ENCODE data around the gene CRX. TPM values are rescaled to one million over a fixed set of nuclear protein-coding genes. Genes with fewer than 3 reads are reported as not detected.

Gene CRX
- total RNA-seq, 1 experiment from 2014 or later: not detected

DNA sequence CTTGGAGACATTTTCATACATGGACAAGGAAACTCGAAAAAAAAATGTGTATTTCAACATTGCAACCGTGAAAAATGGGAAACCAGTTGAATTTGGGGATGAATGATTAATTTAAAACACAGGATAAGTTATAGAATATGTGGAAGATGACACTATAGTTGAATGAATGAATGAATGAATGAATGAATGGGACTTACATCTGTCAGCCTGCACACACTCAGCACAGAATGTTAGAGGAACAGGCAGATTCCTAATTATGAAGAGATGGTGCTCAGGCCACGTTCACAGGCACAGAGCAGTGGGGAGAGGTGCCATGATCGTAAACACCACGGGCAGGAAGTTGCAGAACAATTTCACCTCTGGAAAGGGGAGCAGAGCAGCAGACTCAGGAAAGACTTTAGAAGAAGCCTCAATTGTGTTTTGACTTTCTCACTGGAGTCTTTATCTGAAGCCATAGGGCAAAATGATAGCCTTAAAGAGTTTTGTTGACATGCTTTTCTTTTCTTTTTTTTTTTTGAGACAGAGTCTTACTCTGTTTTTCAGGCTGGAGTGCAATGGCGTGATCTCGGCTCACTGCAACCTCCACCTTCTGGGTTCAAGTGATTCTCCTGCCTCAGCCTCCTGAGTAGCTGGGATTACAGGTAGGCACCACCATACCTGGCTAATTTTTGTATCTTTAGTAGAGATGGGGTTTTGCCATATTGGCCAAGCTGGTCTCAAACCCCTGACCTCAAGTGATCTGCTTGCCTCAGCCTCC is 69.3 kb downstream of the CRX start:
- intact Hi-C loops (cut with micrococcal nuclease): no loop called here
- Mint-ChIP-seq H3K9me3 (ENCODE audit: unreplicated experiment) (peaks cover 6% of the 10 kb centered on the region), H3K27ac (ENCODE audit: low read depth, unreplicated experiment) (no peak overlapping the region), H3K4me3 (ENCODE audit: unreplicated experiment) (no peak overlapping the region), H3K27me3 (ENCODE audit: insufficient read depth, unreplicated experiment) (peaks cover 27% of the 10 kb centered on the region), H3K4me1 (ENCODE audit: insufficient read depth, unreplicated experiment) (no peaks in the 10 kb centered on the region), H3K36me3 (ENCODE audit: insufficient read depth, unreplicated experiment) (no peaks in the 10 kb centered on the region)
- POLR2A ChIA-PET: no interaction called here
- DNase-seq (ENCODE audit: unreplicated experiment): no peak
- BruUV-seq (replicated peaks): no TSS peak
- CTCF ChIA-PET: no interaction called here
- TF ChIP-seq, protein P1, sequence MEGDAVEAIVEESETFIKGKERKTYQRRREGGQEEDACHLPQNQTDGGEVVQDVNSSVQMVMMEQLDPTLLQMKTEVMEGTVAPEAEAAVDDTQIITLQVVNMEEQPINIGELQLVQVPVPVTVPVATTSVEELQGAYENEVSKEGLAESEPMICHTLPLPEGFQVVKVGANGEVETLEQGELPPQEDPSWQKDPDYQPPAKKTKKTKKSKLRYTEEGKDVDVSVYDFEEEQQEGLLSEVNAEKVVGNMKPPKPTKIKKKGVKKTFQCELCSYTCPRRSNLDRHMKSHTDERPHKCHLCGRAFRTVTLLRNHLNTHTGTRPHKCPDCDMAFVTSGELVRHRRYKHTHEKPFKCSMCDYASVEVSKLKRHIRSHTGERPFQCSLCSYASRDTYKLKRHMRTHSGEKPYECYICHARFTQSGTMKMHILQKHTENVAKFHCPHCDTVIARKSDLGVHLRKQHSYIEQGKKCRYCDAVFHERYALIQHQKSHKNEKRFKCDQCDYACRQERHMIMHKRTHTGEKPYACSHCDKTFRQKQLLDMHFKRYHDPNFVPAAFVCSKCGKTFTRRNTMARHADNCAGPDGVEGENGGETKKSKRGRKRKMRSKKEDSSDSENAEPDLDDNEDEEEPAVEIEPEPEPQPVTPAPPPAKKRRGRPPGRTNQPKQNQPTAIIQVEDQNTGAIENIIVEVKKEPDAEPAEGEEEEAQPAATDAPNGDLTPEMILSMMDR (IDR thresholded peaks at IDR 0.05; ENCODE audit: unreplicated experiment): no peak

DNA sequence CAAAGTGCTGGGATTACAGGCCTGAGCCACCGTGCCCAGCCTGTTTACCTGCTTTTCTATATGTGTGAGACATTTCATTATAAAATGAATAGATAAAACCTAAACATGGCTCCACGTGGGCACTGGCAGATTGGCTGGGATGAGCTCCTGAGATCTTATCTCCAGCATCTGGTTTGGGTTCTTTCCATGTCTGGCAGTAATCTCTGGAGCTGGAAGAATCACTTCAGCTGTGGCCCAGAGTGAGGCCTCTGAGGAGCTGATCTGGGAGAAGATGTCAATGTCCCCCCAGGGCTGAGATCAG is 69.8 kb downstream of the CRX start:
- BruUV-seq (replicated peaks): no TSS peak
- Mint-ChIP-seq H3K27ac (ENCODE audit: low read depth, unreplicated experiment) (no peak overlapping the region), H3K9me3 (ENCODE audit: unreplicated experiment) (peaks cover 6% of the 10 kb centered on the region), H3K4me1 (ENCODE audit: insufficient read depth, unreplicated experiment) (no peaks in the 10 kb centered on the region), H3K27me3 (ENCODE audit: insufficient read depth, unreplicated experiment) (peaks cover 22% of the 10 kb centered on the region), H3K4me3 (ENCODE audit: unreplicated experiment) (no peak overlapping the region), H3K36me3 (ENCODE audit: insufficient read depth, unreplicated experiment) (no peaks in the 10 kb centered on the region)
- ChIA-PET POLR2A (no interaction called here), CTCF (no interaction called here)
- intact Hi-C loops (cut with micrococcal nuclease): no loop called here
- TF ChIP-seq, protein P1 (IDR thresholded peaks at IDR 0.05; ENCODE audit: unreplicated experiment): no peak
- no peak for DNase-seq (ENCODE audit: unreplicated experiment)

DNA sequence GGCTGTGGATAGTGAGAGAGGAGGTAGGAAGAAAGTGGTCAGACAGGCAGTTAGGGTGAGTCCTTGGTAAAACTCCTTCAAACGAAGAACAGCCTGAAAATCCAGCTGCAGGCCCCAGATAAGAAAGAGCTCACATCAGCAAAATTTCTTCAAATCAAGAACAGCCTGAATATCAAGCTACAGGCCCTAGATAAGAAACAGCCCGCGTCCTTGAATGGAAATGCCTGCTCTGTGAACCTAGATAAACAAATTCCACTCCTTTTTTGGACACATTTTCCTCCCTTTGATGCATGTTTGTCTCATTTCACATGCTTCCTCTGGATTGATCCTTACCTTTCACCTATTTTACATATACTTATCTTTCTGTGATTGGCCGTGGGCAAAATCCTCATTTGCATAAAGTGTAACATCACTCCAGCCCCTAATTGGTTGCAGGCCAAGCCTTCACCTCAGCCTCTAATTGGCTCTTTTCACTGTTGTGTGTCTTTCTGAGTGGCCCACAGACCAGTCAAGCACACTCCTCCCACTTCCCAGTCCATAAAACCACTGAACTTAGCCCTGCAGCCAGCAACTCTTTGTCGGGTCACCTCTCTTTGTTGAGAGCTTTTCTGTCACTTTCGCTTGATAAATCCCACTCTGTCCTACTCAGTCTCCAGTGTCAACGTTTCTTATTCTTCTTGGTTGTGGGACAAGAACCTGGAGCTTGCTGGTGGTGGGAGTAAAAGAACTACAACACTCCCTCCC is 70.4 kb downstream of the CRX start:
- Mint-ChIP-seq H3K9me3 (ENCODE audit: unreplicated experiment) (peaks cover 6% of the 10 kb centered on the region), H3K27me3 (ENCODE audit: insufficient read depth, unreplicated experiment) (peaks cover 16% of the 10 kb centered on the region), H3K36me3 (ENCODE audit: insufficient read depth, unreplicated experiment) (no peaks in the 10 kb centered on the region), H3K4me3 (ENCODE audit: unreplicated experiment) (no peak overlapping the region), H3K27ac (ENCODE audit: low read depth, unreplicated experiment) (no peak overlapping the region), H3K4me1 (ENCODE audit: insufficient read depth, unreplicated experiment) (no peaks in the 10 kb centered on the region)
- intact Hi-C loops (cut with micrococcal nuclease): no loop called here
- ChIA-PET POLR2A (no interaction called here), CTCF (no interaction called here)
- no TSS peak for BruUV-seq (replicated peaks)
- DNase-seq (ENCODE audit: unreplicated experiment): no peak
- TF ChIP-seq, protein P1 (IDR thresholded peaks at IDR 0.05; ENCODE audit: unreplicated experiment): no peak

Other genes with a start within 250 kb of the CRX start
- not detected in 2 replicates for gene ZNF541, start 248.8 kb upstream of the CRX start, total RNA-seq (2022)
- gene BICRA, start 212.8 kb upstream of the CRX start, total RNA-seq (2022): 13.1 and 16.8 TPM in 2 replicates
- gene EHD2, start 108.5 kb upstream of the CRX start, total RNA-seq (2022): 88.8 and 104 TPM in 2 replicates
- 165 and 211 TPM in 2 replicates for gene NOP53, start 76.4 kb upstream of the CRX start, total RNA-seq (2022)
- gene SELENOW, start 43.2 kb upstream of the CRX start, total RNA-seq (2022): 93.5 and 115 TPM in 2 replicates
- gene TPRX1, start 17.4 kb upstream of the CRX start, total RNA-seq (2022): not detected in 2 replicates
- gene TPRX2, start 37.3 kb downstream of the CRX start, total RNA-seq (2022): not detected in 2 replicates
- not detected in 2 replicates for gene SULT2A1, start 64.4 kb downstream of the CRX start, total RNA-seq (2022)
- gene BSPH1, start 170.2 kb downstream of the CRX start, total RNA-seq (2022): not detected in 2 replicates
- gene ELSPBP1, start 172.7 kb downstream of the CRX start, total RNA-seq (2022): not detected in 2 replicates
- not detected in 2 replicates for gene CABP5, start 222.1 kb downstream of the CRX start, total RNA-seq (2022)

Measured in MCF 10A (cell line).